ENCODE measurements around the gene UBE2D1. TPM values are rescaled to one million over a fixed set of nuclear protein-coding genes. Genes with fewer than 3 reads are reported as not detected.

UBE2D1 gene
- total and polyA plus RNA-seq, 9 of the 15 experiments (the other 6 are each of a cell fraction or from before 2014, with no cell fraction given): 4.1 to 24.4 (median 12.3) TPM

- TF ChIP-seq, protein P1, sequence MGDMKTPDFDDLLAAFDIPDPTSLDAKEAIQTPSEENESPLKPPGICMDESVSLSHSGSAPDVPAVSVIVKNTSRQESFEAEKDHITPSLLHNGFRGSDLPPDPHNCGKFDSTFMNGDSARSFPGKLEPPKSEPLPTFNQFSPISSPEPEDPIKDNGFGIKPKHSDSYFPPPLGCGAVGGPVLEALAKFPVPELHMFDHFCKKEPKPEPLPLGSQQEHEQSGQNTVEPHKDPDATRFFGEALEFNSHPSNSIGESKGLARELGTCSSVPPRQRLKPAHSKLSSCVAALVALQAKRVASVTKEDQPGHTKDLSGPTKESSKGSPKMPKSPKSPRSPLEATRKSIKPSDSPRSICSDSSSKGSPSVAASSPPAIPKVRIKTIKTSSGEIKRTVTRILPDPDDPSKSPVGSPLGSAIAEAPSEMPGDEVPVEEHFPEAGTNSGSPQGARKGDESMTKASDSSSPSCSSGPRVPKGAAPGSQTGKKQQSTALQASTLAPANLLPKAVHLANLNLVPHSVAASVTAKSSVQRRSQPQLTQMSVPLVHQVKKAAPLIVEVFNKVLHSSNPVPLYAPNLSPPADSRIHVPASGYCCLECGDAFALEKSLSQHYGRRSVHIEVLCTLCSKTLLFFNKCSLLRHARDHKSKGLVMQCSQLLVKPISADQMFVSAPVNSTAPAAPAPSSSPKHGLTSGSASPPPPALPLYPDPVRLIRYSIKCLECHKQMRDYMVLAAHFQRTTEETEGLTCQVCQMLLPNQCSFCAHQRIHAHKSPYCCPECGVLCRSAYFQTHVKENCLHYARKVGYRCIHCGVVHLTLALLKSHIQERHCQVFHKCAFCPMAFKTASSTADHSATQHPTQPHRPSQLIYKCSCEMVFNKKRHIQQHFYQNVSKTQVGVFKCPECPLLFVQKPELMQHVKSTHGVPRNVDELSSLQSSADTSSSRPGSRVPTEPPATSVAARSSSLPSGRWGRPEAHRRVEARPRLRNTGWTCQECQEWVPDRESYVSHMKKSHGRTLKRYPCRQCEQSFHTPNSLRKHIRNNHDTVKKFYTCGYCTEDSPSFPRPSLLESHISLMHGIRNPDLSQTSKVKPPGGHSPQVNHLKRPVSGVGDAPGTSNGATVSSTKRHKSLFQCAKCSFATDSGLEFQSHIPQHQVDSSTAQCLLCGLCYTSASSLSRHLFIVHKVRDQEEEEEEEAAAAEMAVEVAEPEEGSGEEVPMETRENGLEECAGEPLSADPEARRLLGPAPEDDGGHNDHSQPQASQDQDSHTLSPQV (IDR thresholded peaks at IDR 0.05): no peak
- no peak for TF ChIP-seq TFAM (CRISPR knock-in tag; conservative IDR thresholded peaks at IDR 0.05)
- TF ChIP-seq ZKSCAN1 (IDR thresholded peaks at IDR 0.05; ENCODE audit: low read depth, low read length): no peak
- TF ChIP-seq JUNB (CRISPR knock-in tag; conservative IDR thresholded peaks at IDR 0.05): no peak
- no peak for TF ChIP-seq SMAD3 (CRISPR knock-in tag; conservative IDR thresholded peaks at IDR 0.05)
- TF ChIP-seq TCF7L2 (IDR thresholded peaks at IDR 0.05; ENCODE audit: low read depth, low read length): no peak
- no peak for TF ChIP-seq FOS (IDR thresholded peaks at IDR 0.05; ENCODE audit: extremely low read depth, insufficient read length)
- TF ChIP-seq EP300 (IDR thresholded peaks at IDR 0.05; ENCODE audit: low read length): no peak
- TF ChIP-seq CC2D1A (IDR thresholded peaks at IDR 0.05): no peak
- no peak for TF ChIP-seq ARNT (IDR thresholded peaks at IDR 0.05)
- TF ChIP-seq RBM34 (IDR thresholded peaks at IDR 0.05; ENCODE audit: borderline replicate concordance, insufficient read depth, low read length): no peak
- TF ChIP-seq ZNF324 (CRISPR knock-in tag; IDR thresholded peaks at IDR 0.05): no peak
- TF ChIP-seq NFE2L1 (tag; IDR thresholded peaks at IDR 0.05; ENCODE audit: borderline replicate concordance, low read depth): no peak
- TF ChIP-seq ZNF449 (CRISPR knock-in tag; IDR thresholded peaks at IDR 0.05): no peak
Measured at GRCh38 chr10:58328233-58328632, 6.6 kb upstream of the UBE2D1 start (continued).

Data from K562 (cell line).